HEK293T (cell line): ENCODE results near the gene LCK.
"Not testable (repeated sequence)": the region's sequence is repeated elsewhere in the genome, so short reads cannot be mapped to it uniquely, and the experiment has no call there.

Source experiments
- CTCF ChIA-PET: fragments of 350-600 bp; formaldehyde crosslinking; extraction: SDS; loops from one replicate; lab custom pipeline; 2021; ENCODE audit warnings: antibody characterized with exemption, inconsistent platforms; lab: Yijun Ruan, JAX
- POLR2A ChIA-PET: fragments of 350-600 bp; formaldehyde crosslinking; extraction: SDS; loops from one replicate; lab custom pipeline; 2020; ENCODE audit warnings: antibody characterized with exemption, inconsistent platforms; lab: Yijun Ruan, JAX
- DNase-seq: peaks from one replicate; pipeline ENCODE4 v3.0.0; 2012; ENCODE audit warnings: mixed read lengths; ENCODE audit errors: extremely low spot score
- ARNT ChIP-seq: fragments of 450-650 bp; IDR thresholded peaks from 2 replicates; pipeline ENCODE4 v1.6.1; 2017; ENCODE audit warnings: mild to moderate bottlenecking
- BHLHE40 ChIP-seq: fragments of 450-650 bp; IDR thresholded peaks from 2 replicates; pipeline ENCODE4 v1.6.1; 2016; ENCODE audit warnings: mild to moderate bottlenecking, moderate library complexity, borderline replicate concordance
- CTBP1 ChIP-seq: fragments of 450-650 bp; IDR thresholded peaks from 2 replicates; pipeline ENCODE4 v1.6.1; 2016; ENCODE audit warnings: borderline replicate concordance
- ELF4 ChIP-seq: fragments of 450-650 bp; IDR thresholded peaks from 2 replicates; pipeline ENCODE4 v1.6.1; 2017; ENCODE audit warnings: antibody characterized with exemption
- FOXA1 ChIP-seq: fragments of 450-650 bp; IDR thresholded peaks from 2 replicates; pipeline ENCODE4 v1.6.1; 2016; ENCODE audit warnings: mild to moderate bottlenecking
- FOXK2 ChIP-seq: fragments of 450-650 bp; IDR thresholded peaks from 2 replicates; pipeline ENCODE4 v1.6.1; 2016; ENCODE audit warnings: mild to moderate bottlenecking
- FOXM1 ChIP-seq: fragments of 450-650 bp; IDR thresholded peaks from 2 replicates; pipeline ENCODE4 v1.6.1; 2017; ENCODE audit warnings: mild to moderate bottlenecking, borderline replicate concordance
- HDGF ChIP-seq: fragments of 450-650 bp; IDR thresholded peaks from 2 replicates; pipeline ENCODE4 v1.6.1; 2017; ENCODE audit warnings: antibody characterized with exemption, borderline replicate concordance
- L3MBTL2 ChIP-seq: fragments of 450-650 bp; conservative IDR thresholded peaks from 2 replicates; pipeline ENCODE4 v1.6.1; 2016; ENCODE audit warnings: mild to moderate bottlenecking
- LEF1 ChIP-seq: fragments of 450-650 bp; IDR thresholded peaks from 2 replicates; pipeline ENCODE4 v1.6.1; 2017; ENCODE audit warnings: mild to moderate bottlenecking, borderline replicate concordance
- NFRKB ChIP-seq: fragments of 450-650 bp; IDR thresholded peaks from 2 replicates; pipeline ENCODE4 v1.6.1; 2016; ENCODE audit warnings: mild to moderate bottlenecking, moderate library complexity
- PKNOX1 ChIP-seq: fragments of 450-650 bp; IDR thresholded peaks from 2 replicates; pipeline ENCODE4 v1.6.1; 2016
- SP1 ChIP-seq: fragments of 450-650 bp; IDR thresholded peaks from 2 replicates; pipeline ENCODE4 v1.6.1; 2017
- SUZ12 ChIP-seq: fragments of 450-650 bp; IDR thresholded peaks from 2 replicates; pipeline ENCODE4 v1.6.1; 2016; ENCODE audit warnings: mild to moderate bottlenecking
- TARDBP ChIP-seq: fragments of 450-650 bp; IDR thresholded peaks from 2 replicates; pipeline ENCODE4 v1.6.1; 2016
- ZNF384 ChIP-seq: fragments of 450-650 bp; IDR thresholded peaks from 2 replicates; pipeline ENCODE4 v1.6.1; 2016

LCK gene

DNA sequence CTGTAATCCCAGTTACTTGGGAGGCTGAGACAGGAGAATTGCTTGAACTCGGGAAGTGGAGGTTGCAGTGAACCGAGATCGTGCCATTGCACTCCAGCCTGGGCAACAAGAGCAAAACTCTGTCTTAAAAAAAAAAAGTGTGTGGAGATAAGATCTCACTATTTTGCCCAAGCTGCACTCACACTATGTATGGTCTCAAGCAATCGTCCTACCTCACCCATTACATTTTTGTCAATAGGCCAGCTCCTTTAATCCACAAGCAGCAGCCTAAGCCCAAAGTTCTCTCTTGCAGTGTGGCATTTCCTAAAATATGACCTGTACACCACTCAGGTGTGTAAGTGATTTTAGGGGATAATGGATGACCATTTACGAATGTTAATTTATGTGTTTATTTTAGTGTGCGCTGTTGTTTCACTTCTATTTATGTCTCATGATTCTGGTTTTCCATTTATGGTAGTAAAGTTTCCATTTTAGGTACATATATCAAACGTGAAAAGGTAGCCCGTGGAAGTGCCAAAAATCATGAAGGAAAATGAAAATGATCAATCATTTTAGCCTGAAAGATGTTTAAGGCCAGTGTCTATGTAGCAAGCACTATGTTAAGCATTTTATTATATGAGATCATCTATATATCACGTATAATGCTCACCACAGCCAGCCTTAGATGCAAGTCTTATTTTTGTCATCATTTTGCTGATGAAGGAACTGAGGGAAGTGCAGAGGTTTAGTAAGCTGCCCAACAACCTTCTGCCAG, 5.6 kb downstream of the LCK start:
- ChIA-PET CTCF (interaction anchor here (1.0 kb wide), 1 partner anchor 24 kb away, joined by 4 read pairs; no protein-coding TSS in a partner anchor), POLR2A (interaction anchor here (1.3 kb wide), 1 partner anchor 34 kb away, joined by 5 read pairs; the partner anchor contains the start of gene HDAC1)
- no peak for DNase-seq
- TF ChIP-seq ZNF384 = no peak

- DNase-seq = no peak
- ChIA-PET CTCF (interaction anchor here (1.0 kb wide), 1 partner anchor 24 kb away, joined by 4 read pairs; no protein-coding TSS in a partner anchor), POLR2A (no interaction called here)
- TF ChIP-seq FOXM1 (no peak), TARDBP (no peak), L3MBTL2 (no peak), SP1 (no peak)
These were observed 6.1 kb downstream of the LCK start for GRCh38 chr1:32257227-32257508.

GRCh38 chr1:32263236-32263593, 12.2 kb downstream of the LCK start:
- POLR2A ChIA-PET, DNase-seq, CTCF ChIA-PET: not testable (repeated sequence)

- POLR2A ChIA-PET = no interaction called here
These were observed 12.7 kb downstream of the LCK start for GRCh38 chr1:32263744-32264143.

DNA sequence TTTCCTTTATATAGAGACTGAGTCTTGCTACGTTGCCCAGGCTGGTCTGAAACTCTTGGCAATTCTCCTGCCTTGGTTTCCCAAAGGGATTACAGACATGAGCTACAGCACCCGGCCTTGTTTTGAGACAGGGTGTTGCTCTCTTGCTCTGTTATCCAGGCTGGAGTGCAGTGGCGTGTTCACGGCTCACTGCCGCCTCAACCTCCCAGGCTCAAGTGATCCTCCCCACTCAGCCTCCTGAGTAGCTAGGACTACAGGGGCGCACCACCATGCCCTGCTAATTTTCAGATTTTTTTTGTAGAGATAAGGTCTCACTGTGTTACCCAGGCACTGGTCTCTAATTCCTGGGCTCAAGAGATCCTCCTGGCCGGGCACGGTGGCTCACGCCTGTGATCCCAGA, 14.8 kb downstream of the LCK start:
- no peak for TF ChIP-seq LEF1
- TF ChIP-seq ZNF384 = no peak
- TF ChIP-seq ELF4 = no peak
- TF ChIP-seq FOXK2 = no peak
- no peak for TF ChIP-seq FOXM1
- TF ChIP-seq ARNT = no peak
- no peak for TF ChIP-seq TARDBP
- TF ChIP-seq FOXA1 = no peak
- no peak for TF ChIP-seq PKNOX1
- no peak for TF ChIP-seq L3MBTL2
- TF ChIP-seq SP1 = no peak
- no peak for TF ChIP-seq NFRKB
- no peak for TF ChIP-seq SUZ12
- TF ChIP-seq CTBP1 = no peak
- TF ChIP-seq HDGF = no peak
- no peak for TF ChIP-seq BHLHE40
- ChIA-PET POLR2A (no interaction called here), CTCF (no interaction called here)
- no peak for DNase-seq

More at GRCh38 chr1:32263744-32264143, 12.7 kb downstream of the LCK start:
- no peak for TF ChIP-seq TARDBP
- TF ChIP-seq L3MBTL2 = no peak
- TF ChIP-seq FOXM1 = no peak
- TF ChIP-seq FOXK2 = no peak
- TF ChIP-seq ARNT = no peak
- TF ChIP-seq BHLHE40 = no peak
- no peak for TF ChIP-seq ELF4
- no peak for TF ChIP-seq SP1
- no peak for TF ChIP-seq FOXA1
- TF ChIP-seq PKNOX1 = no peak
- TF ChIP-seq HDGF = no peak
- no peak for TF ChIP-seq LEF1
- TF ChIP-seq SUZ12 = no peak
- TF ChIP-seq NFRKB = no peak
- CTCF ChIA-PET = no interaction called here
- no peak for DNase-seq

- ChIA-PET CTCF (no interaction called here), POLR2A (no interaction called here)
- DNase-seq = no peak
- TF ChIP-seq HDGF (no peak), FOXA1 (no peak), SUZ12 (no peak), ARNT (no peak), NFRKB (no peak), CTBP1 (no peak), SP1 (no peak), ZNF384 (no peak), LEF1 (no peak), ELF4 (no peak), BHLHE40 (no peak)
These were observed 16.0 kb downstream of the LCK start for GRCh38 chr1:32266921-32267591.

DNA sequence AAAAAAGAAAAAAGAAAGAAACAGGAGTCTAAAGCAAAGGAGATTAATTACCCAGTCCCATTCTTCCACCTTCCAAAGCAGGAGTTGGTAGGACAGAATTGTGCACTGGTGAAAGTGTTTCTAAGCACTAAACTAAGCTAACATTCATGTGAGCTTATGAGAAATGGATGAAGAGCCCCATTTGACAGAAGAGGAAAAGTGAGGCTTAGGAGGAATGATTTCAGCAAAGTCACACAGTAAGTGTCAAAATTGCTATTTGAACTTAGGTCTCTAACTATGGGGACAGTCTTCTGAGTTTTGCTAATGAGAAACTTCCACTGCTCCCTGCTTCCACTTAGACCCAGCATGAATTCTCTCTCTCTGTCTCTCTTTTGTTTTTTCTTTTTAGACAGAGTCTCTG, 18.7 kb downstream of the LCK start:
- no peak for TF ChIP-seq SUZ12
- no peak for TF ChIP-seq NFRKB
- TF ChIP-seq ZNF384 = no peak
- no peak for TF ChIP-seq ARNT
- TF ChIP-seq BHLHE40 = no peak
- TF ChIP-seq ELF4 = no peak
- no peak for TF ChIP-seq FOXM1
- DNase-seq = no peak
- ChIA-PET POLR2A (no interaction called here), CTCF (no interaction called here)
